AG10803 (cell line): ENCODE data around the gene TMEM11.

Source experiments
- DNase-seq: peaks from one replicate; pipeline ENCODE4 v3.0.0; 2010; ENCODE audit warnings: low read depth
- H3K4me3 ChIP-seq: 2 replicates; pipeline ENCODE4 v1.5.1; 2011; ENCODE audit warnings: mild to moderate bottlenecking, low read length, control low read depth
- CTCF ChIP-seq: conservative IDR thresholded peaks from 2 replicates; pipeline ENCODE4 v1.5.1; 2011; ENCODE audit warnings: mild to moderate bottlenecking, low read length, control low read depth, inconsistent platforms

The TMEM11 gene

GRCh38 chr17:21215935-21216334 is 2.0 kb upstream of the TMEM11 start:
- DNase-seq, result no peak
- H3K4me3 ChIP-seq, result no peak overlapping the region
- TF ChIP-seq CTCF, result no peak

- peak overlapping the region; percentile 92 for H3K4me3 ChIP-seq
- TF ChIP-seq CTCF, result no peak
- peak; percentile 48 for DNase-seq
Measured at GRCh38 chr17:21214777-21215541, 998 bp upstream of the TMEM11 start.

- TF ChIP-seq CTCF, result no peak
- DNase-seq, result no peak
- peak overlapping the region; percentile 92 for H3K4me3 ChIP-seq
Measured at GRCh38 chr17:21213638-21214014, 335 bp downstream of the TMEM11 start.

- peak overlapping the region; percentile 92 for H3K4me3 ChIP-seq
- no peak for TF ChIP-seq CTCF
- no peak for DNase-seq
Measured at GRCh38 chr17:21212826-21213637, 929 bp downstream of the TMEM11 start.

GRCh38 chr17:21211825-21212479 is 2.0 kb downstream of the TMEM11 start:
- no peak for DNase-seq
- peak overlapping the region; percentile 92 for H3K4me3 ChIP-seq
- no peak for TF ChIP-seq CTCF

GRCh38 chr17:21210411-21211076 is 3.4 kb downstream of the TMEM11 start:
- H3K4me3 ChIP-seq, result no peak overlapping the region
- DNase-seq, result no peak
- TF ChIP-seq CTCF, result no peak
